Endothelial cell of umbilical vein (primary cell): Measurements from ENCODE around the gene FILIP1L. TPM values are rescaled to one million over a fixed set of nuclear protein-coding genes. Genes with fewer than 3 reads are reported as not detected.

Source experiments
- BruUV-seq: library from RNA; stranded (reverse); fragments of 400-500 nt; replicated peaks from 2 replicates; lab custom pipeline; 2021; lab: Mats Ljungman, UMichigan
- CTCF ChIA-PET: fragments of 300-600, 350-600 bp; sonication (Branson Sonifier 250); formaldehyde crosslinking; loops from one replicate; lab custom pipeline; 2021; ENCODE audit warnings: antibody characterized with exemption, inconsistent platforms; lab: Charles Lee
- POLR2A ChIA-PET: fragments of 300-600, 350-600 bp; sonication (Branson Sonifier 250); formaldehyde crosslinking; loops from one replicate; lab custom pipeline; 2021; ENCODE audit warnings: antibody characterized with exemption, inconsistent platforms; lab: Charles Lee
- DNase-seq: peaks from one replicate; pipeline ENCODE4 v3.0.0-alpha.2; 2011; ENCODE audit warnings: low read depth, low spot score
- FAIRE-seq: peaks from 2 replicates; lab custom pipeline; 2011; peaks lifted over from hg19 to GRCh38; lab: Jason Lieb, UNC
- H2AFZ ChIP-seq: 2 replicates; pipeline ENCODE4 v1.6.0; 2012; ENCODE audit warnings: low read depth, low read length, control low read depth, inconsistent platforms
- H3K27ac ChIP-seq: 2 replicates; pipeline ENCODE4 v1.5.1; 2011; ENCODE audit warnings: low read depth, mild to moderate bottlenecking, control low read depth, low read length, moderate library complexity; ENCODE audit not compliant: insufficient read depth
- H3K27me3 ChIP-seq, 2 experiments: 2 replicates each; pipeline versions ENCODE4 v1.6.0 to v1.6.1; 2011; ENCODE audit warnings: low read length in 2 of 2, mixed read lengths in 1 of 2; ENCODE audit not compliant: control insufficient read depth in 2 of 2, insufficient read depth in 2 of 2
- H3K36me3 ChIP-seq, 2 experiments: 2 replicates in 1 of 2; 3 replicates in 1 of 2; pipeline ENCODE4 v1.5.1; 2011; ENCODE audit warnings: low read length in 2 of 2, mild to moderate bottlenecking in 1 of 2, moderate library complexity in 1 of 2; ENCODE audit not compliant: control insufficient read depth in 2 of 2, insufficient read depth in 2 of 2; ENCODE audit errors: extremely low read depth in 1 of 2
- H3K4me1 ChIP-seq: 3 replicates; pipeline ENCODE4 v1.5.1; 2011; ENCODE audit warnings: mild to moderate bottlenecking, low read length; ENCODE audit not compliant: control insufficient read depth, insufficient read depth; ENCODE audit errors: extremely low read depth
- H3K4me2 ChIP-seq: 2 replicates; pipeline ENCODE4 v1.6.1; 2011; ENCODE audit warnings: low read length, control low read depth, mixed read lengths; ENCODE audit not compliant: insufficient read depth
- H3K4me3 ChIP-seq, 3 experiments: fragments of 200-600 bp in 1 of 3; sonication (generic), shearing (Covaris generic) in 1 of 3; replicated peaks in 1 of 3; 2 replicates each; pipeline ENCODE4 v1.5.1; 2011 to 2016; ENCODE audit warnings: control low read depth in 3 of 3, low read length in 3 of 3, mild to moderate bottlenecking in 2 of 3, inconsistent platforms in 1 of 3, low read depth in 1 of 3, moderate library complexity in 1 of 3; ENCODE audit not compliant: insufficient read depth in 1 of 3
- H3K79me2 ChIP-seq: 2 replicates; pipeline ENCODE4 v1.6.0; 2012; ENCODE audit warnings: low read length, inconsistent platforms; ENCODE audit not compliant: control insufficient read depth, insufficient read depth
- H3K9ac ChIP-seq: replicated peaks from 2 replicates; pipeline ENCODE3; 2011; ENCODE audit warnings: low read length, control low read depth; ENCODE audit not compliant: insufficient read depth; ENCODE audit errors: extremely low read depth
- H3K9me1 ChIP-seq: replicated peaks from 3 replicates; pipeline ENCODE4 v1.6.0; 2011; ENCODE audit warnings: mild to moderate bottlenecking, low read length; ENCODE audit not compliant: control insufficient read depth, insufficient read depth; ENCODE audit errors: extremely low read depth
- H3K9me3 ChIP-seq: replicated peaks from 2 replicates; pipeline ENCODE4 v1.5.1; 2012; ENCODE audit warnings: low read length, inconsistent platforms; ENCODE audit not compliant: control insufficient read depth, insufficient read depth
- H4K20me1 ChIP-seq: replicated peaks from 2 replicates; pipeline ENCODE3; 2011; ENCODE audit warnings: mild to moderate bottlenecking, low read length; ENCODE audit not compliant: control insufficient read depth, insufficient read depth; ENCODE audit errors: extremely low read depth
- CTCF ChIP-seq, 2 donors: IDR thresholded peaks; 1 replicate in 1 of 2; 2 replicates in 1 of 2; pipeline ENCODE4 v1.5.1; 2011; ENCODE audit warnings: low read length in 2 of 2, mild to moderate bottlenecking in 2 of 2, moderate library complexity in 2 of 2, control low read depth in 1 of 2, inconsistent platforms in 1 of 2, low read depth in 1 of 2; ENCODE audit not compliant: insufficient read depth in 1 of 2; ENCODE audit errors: extremely low read depth in 1 of 2
- EZH2 ChIP-seq: IDR thresholded peaks from 2 replicates; pipeline ENCODE4 v1.6.1; 2012; ENCODE audit warnings: borderline replicate concordance, low read depth, mild to moderate bottlenecking, moderate library complexity, low read length, inconsistent platforms; ENCODE audit not compliant: severe bottlenecking
- FOS ChIP-seq: IDR thresholded peaks from 2 replicates; pipeline ENCODE4 v1.6.1; 2011; ENCODE audit warnings: mild to moderate bottlenecking, low read length, moderate library complexity, borderline replicate concordance; ENCODE audit not compliant: insufficient read depth
- JUN ChIP-seq: IDR thresholded peaks from 2 replicates; pipeline ENCODE4 v1.6.1; 2011; ENCODE audit warnings: borderline replicate concordance, low read depth; ENCODE audit not compliant: insufficient read length, insufficient read depth
- MAX ChIP-seq: IDR thresholded peaks from 2 replicates; pipeline ENCODE4 v1.6.1; 2011; ENCODE audit not compliant: insufficient read depth, insufficient read length
- POLR2A ChIP-seq: IDR thresholded peaks from 2 replicates; pipeline ENCODE4 v1.6.1; 2012; ENCODE audit warnings: low read depth, mild to moderate bottlenecking, control low read depth, low read length
- POLR2AphosphoS5 ChIP-seq: IDR thresholded peaks from 2 replicates; pipeline ENCODE4 v1.6.1; 2012; ENCODE audit warnings: low read depth, mild to moderate bottlenecking, control low read depth, low read length, moderate library complexity; ENCODE audit not compliant: insufficient read depth
- dilution Hi-C: fragments of 300-500 bp; cut with MboI; formaldehyde crosslinking; loops from one replicate; pipeline ENCODE4 v1.15.0; 2019; ENCODE audit warnings: low sequenced_read_pairs; ENCODE audit not compliant: extremely low pct_ligation_motif_present
- intact Hi-C: fragments of 100-400 bp; cut with micrococcal nuclease; formaldehyde crosslinking; loops from one replicate; pipeline ENCODE4 v1.10.0; 2022
- polyA plus RNA-seq, 4 experiments: library from polyadenylated mRNA; depleted of rRNA in 3 of 4; stranded (reverse) in 3 of 4; unstranded in 1 of 4; fragments of >200 nt; gene quantifications; 2 replicates each; pipeline versions ENCODE4 v1.2.1 to v1.2.3, GENCODE V29; 2011 to 2012; ENCODE audit warnings: missing spikeins in 1 of 4
- total RNA-seq: library from RNA; stranded (reverse); gene quantifications from 2 replicates; pipeline ENCODE4 v1.2.3, GENCODE V29; 2021

Gene FILIP1L
- total and polyA plus RNA-seq, 2 donors (not counting 3 experiments of a cell fraction or from before 2014, with no cell fraction given), result 26.0 to 29.9 TPM

GRCh38 chr3:99965077-99965476 is 149.2 kb downstream of the FILIP1L start:
- Histone ChIP-seq H4K20me1 (no peaks in the 10 kb centered on the region), H3K4me1 (peaks cover 8% of the 10 kb centered on the region), H3K27ac (no peak overlapping the region), H3K9ac (no peak overlapping the region), H2AFZ (no peak overlapping the region), H3K36me3 (no peaks in the 10 kb centered on the region), H3K4me2 (no peak overlapping the region), H3K79me2 (no peaks in the 10 kb centered on the region), H3K27me3 (no peaks in the 10 kb centered on the region), H3K4me3 (no peak overlapping the region), H3K9me1 (no peaks in the 10 kb centered on the region), H3K9me3 (no peaks in the 10 kb centered on the region)
- TF ChIP-seq EZH2 (no peak), CTCF (IDR thresholded peaks at IDR 0.05; ENCODE audit: extremely low read depth in 1 of 2, insufficient read depth in 1 of 2, low read depth in 1 of 2, low read length in 2 of 2) (no peak), FOS (peak; percentile 18)
- ChIA-PET CTCF (no interaction called here), POLR2A (no interaction called here)
- dilution Hi-C loops, result no loop called here
- BruUV-seq, result no TSS peak
- intact Hi-C loops, result no loop called here
- peak; percentile 78 for DNase-seq
- FAIRE-seq, result peak; percentile 77

GRCh38 chr3:99962703-99963102 is 151.6 kb downstream of the FILIP1L start:
- TF ChIP-seq MAX, result no peak
- no peak for TF ChIP-seq POLR2AphosphoS5
- TF ChIP-seq POLR2A, result no peak
- TF ChIP-seq JUN, result no peak
- H3K4me1 ChIP-seq, result peaks cover 8% of the 10 kb centered on the region
- no peak overlapping the region for H3K27ac ChIP-seq
- no peaks in the 10 kb centered on the region for H3K9me1 ChIP-seq
- FAIRE-seq (no peak), DNase-seq (no peak)
- no peaks in the 10 kb centered on the region for H3K27me3 ChIP-seq
- H4K20me1 ChIP-seq, result no peaks in the 10 kb centered on the region
- no TSS peak for BruUV-seq
- H3K79me2 ChIP-seq, result no peaks in the 10 kb centered on the region
- H3K9me3 ChIP-seq, result no peaks in the 10 kb centered on the region
- intact Hi-C loops, result no loop called here
- H3K36me3 ChIP-seq, result no peaks in the 10 kb centered on the region
- dilution Hi-C loops, result no loop called here
- no peak overlapping the region for H3K4me2 ChIP-seq
- H2AFZ ChIP-seq, result no peak overlapping the region
- no peak overlapping the region for H3K4me3 ChIP-seq
- ChIA-PET POLR2A (no interaction called here), CTCF (interaction anchor here (1.2 to 2.3 kb wide), 2 partner anchors 16 to 292 kb away, joined by 3 to 6 read pairs; no protein-coding TSS in a partner anchor)
- no peak overlapping the region for H3K9ac ChIP-seq
